ENCODE data around the gene RIC3.

RIC3 gene

GRCh38 chr11:8067567-8067928 is 101.3 kb downstream of the RIC3 start:
- Histone ChIP-seq H3K4me2 (ENCODE audit: low read length) (no peak overlapping the region), H3K27ac (ENCODE audit: low read depth, low read length) (no peak overlapping the region), H4K5ac (ENCODE audit: low read length) (no peak overlapping the region), H3K79me1 (ENCODE audit: low read length) (no peaks in the 10 kb centered on the region), H3K18ac (ENCODE audit: low read length) (no peak overlapping the region), H4K8ac (ENCODE audit: low read depth, low read length) (no peak overlapping the region), H3K4me1 (ENCODE audit: control insufficient read depth, low read depth, low read length) (no peaks in the 10 kb centered on the region), H3K4ac (ENCODE audit: low read depth, low read length) (no peak overlapping the region), H2BK15ac (replicated peaks; ENCODE audit: low read depth) (no peak overlapping the region), H3K79me2 (ENCODE audit: control insufficient read depth, insufficient read depth, low read length) (no peaks in the 10 kb centered on the region), H3K23ac (ENCODE audit: low read length) (no peak overlapping the region), H3K9ac (ENCODE audit: low read length) (no peak overlapping the region), H3K36me3 (ENCODE audit: control insufficient read depth, insufficient read depth, low read length) (no peaks in the 10 kb centered on the region), H2AK5ac (ENCODE audit: low read length) (no peak overlapping the region), H3K56ac (ENCODE audit: low read length) (no peak overlapping the region), H2BK5ac (ENCODE audit: low read length) (no peak overlapping the region), H3K27me3 (ENCODE audit: insufficient read depth, low read length, poor library complexity) (no peaks in the 10 kb centered on the region), H2BK120ac (ENCODE audit: low read depth, low read length) (no peak overlapping the region), H3K4me3 (ENCODE audit: low read length) (no peak overlapping the region)
- no CpG with 5 or more reads among the region's 4 CpGs for WGBS (ENCODE audit: extremely low coverage, insufficient coverage, low lambda C conversion rate)
- no peak for DNase-seq

- Histone ChIP-seq H3K4ac (ENCODE audit: low read depth, low read length) (no peak overlapping the region), H3K18ac (ENCODE audit: low read length) (no peak overlapping the region), H2BK5ac (ENCODE audit: low read length) (no peak overlapping the region), H3K79me2 (ENCODE audit: control insufficient read depth, insufficient read depth, low read length) (no peaks in the 10 kb centered on the region), H3K4me1 (ENCODE audit: control insufficient read depth, low read depth, low read length) (no peaks in the 10 kb centered on the region), H2BK15ac (replicated peaks; ENCODE audit: low read depth) (no peak overlapping the region), H4K5ac (ENCODE audit: low read length) (no peak overlapping the region), H3K4me2 (ENCODE audit: low read length) (no peak overlapping the region), H3K56ac (ENCODE audit: low read length) (peak overlapping the region; percentile 11), H2BK120ac (ENCODE audit: low read depth, low read length) (no peak overlapping the region), H3K27ac (ENCODE audit: low read depth, low read length) (no peak overlapping the region), H4K8ac (ENCODE audit: low read depth, low read length) (no peak overlapping the region), H3K79me1 (ENCODE audit: low read length) (no peaks in the 10 kb centered on the region), H3K4me3 (ENCODE audit: low read length) (no peak overlapping the region), H3K9ac (ENCODE audit: low read length) (no peak overlapping the region), H2AK5ac (ENCODE audit: low read length) (no peak overlapping the region), H3K23ac (ENCODE audit: low read length) (no peak overlapping the region), H3K36me3 (ENCODE audit: control insufficient read depth, insufficient read depth, low read length) (no peaks in the 10 kb centered on the region), H3K27me3 (ENCODE audit: insufficient read depth, low read length, poor library complexity) (no peaks in the 10 kb centered on the region)
- no peak for DNase-seq
- no CpG with 5 or more reads among the region's 10 CpGs for WGBS (ENCODE audit: extremely low coverage, insufficient coverage, low lambda C conversion rate)
These were observed 101.8 kb downstream of the RIC3 start for GRCh38 chr11:8066911-8067455.

GRCh38 chr11:8066036-8066910 is 102.6 kb downstream of the RIC3 start:
- H4K8ac ChIP-seq (ENCODE audit: low read depth, low read length), result no peak overlapping the region
- H2AK5ac ChIP-seq (ENCODE audit: low read length), result no peak overlapping the region
- H3K79me1 ChIP-seq (ENCODE audit: low read length), result no peaks in the 10 kb centered on the region
- no peak overlapping the region for H3K4ac ChIP-seq (ENCODE audit: low read depth, low read length)
- no peak overlapping the region for H2BK120ac ChIP-seq (ENCODE audit: low read depth, low read length)
- peaks cover 4% of the 10 kb centered on the region for H3K4me1 ChIP-seq (ENCODE audit: control insufficient read depth, low read depth, low read length)
- H2BK15ac ChIP-seq (replicated peaks; ENCODE audit: low read depth), result no peak overlapping the region
- no peak overlapping the region for H3K27ac ChIP-seq (ENCODE audit: low read depth, low read length)
- H3K56ac ChIP-seq (ENCODE audit: low read length), result no peak overlapping the region
- H2BK5ac ChIP-seq (ENCODE audit: low read length), result no peak overlapping the region
- WGBS (ENCODE audit: extremely low coverage, insufficient coverage, low lambda C conversion rate), result no CpG with 5 or more reads among the region's 17 CpGs
- H3K18ac ChIP-seq (ENCODE audit: low read length), result no peak overlapping the region
- H3K27me3 ChIP-seq (ENCODE audit: insufficient read depth, low read length, poor library complexity), result no peaks in the 10 kb centered on the region
- no peak overlapping the region for H3K4me3 ChIP-seq (ENCODE audit: low read length)
- no peaks in the 10 kb centered on the region for H3K36me3 ChIP-seq (ENCODE audit: control insufficient read depth, insufficient read depth, low read length)
- H4K5ac ChIP-seq (ENCODE audit: low read length), result no peak overlapping the region
- no peak overlapping the region for H3K9ac ChIP-seq (ENCODE audit: low read length)
- no peaks in the 10 kb centered on the region for H3K79me2 ChIP-seq (ENCODE audit: control insufficient read depth, insufficient read depth, low read length)
- H3K4me2 ChIP-seq (ENCODE audit: low read length), result no peak overlapping the region
- H3K23ac ChIP-seq (ENCODE audit: low read length), result no peak overlapping the region
- no peak for DNase-seq

- Histone ChIP-seq H2BK15ac (replicated peaks; ENCODE audit: low read depth) (no peak overlapping the region), H2BK120ac (ENCODE audit: low read depth, low read length) (no peak overlapping the region), H3K4me1 (ENCODE audit: control insufficient read depth, low read depth, low read length) (peaks cover 4% of the 10 kb centered on the region), H2BK5ac (ENCODE audit: low read length) (no peak overlapping the region), H3K27ac (ENCODE audit: low read depth, low read length) (no peak overlapping the region), H2AK5ac (ENCODE audit: low read length) (no peak overlapping the region), H3K36me3 (ENCODE audit: control insufficient read depth, insufficient read depth, low read length) (no peaks in the 10 kb centered on the region), H3K4me2 (ENCODE audit: low read length) (no peak overlapping the region), H3K23ac (ENCODE audit: low read length) (no peak overlapping the region), H3K4me3 (ENCODE audit: low read length) (no peak overlapping the region), H3K79me1 (ENCODE audit: low read length) (no peaks in the 10 kb centered on the region), H3K18ac (ENCODE audit: low read length) (no peak overlapping the region), H3K9ac (ENCODE audit: low read length) (no peak overlapping the region), H3K79me2 (ENCODE audit: control insufficient read depth, insufficient read depth, low read length) (no peaks in the 10 kb centered on the region), H4K8ac (ENCODE audit: low read depth, low read length) (no peak overlapping the region), H3K56ac (ENCODE audit: low read length) (no peak overlapping the region), H3K27me3 (ENCODE audit: insufficient read depth, low read length, poor library complexity) (no peaks in the 10 kb centered on the region), H4K5ac (ENCODE audit: low read length) (no peak overlapping the region), H3K4ac (ENCODE audit: low read depth, low read length) (no peak overlapping the region)
- no CpG with 5 or more reads among the region's 2 CpGs for WGBS (ENCODE audit: extremely low coverage, insufficient coverage, low lambda C conversion rate)
- no peak for DNase-seq
These were observed 103.8 kb downstream of the RIC3 start for GRCh38 chr11:8065031-8065430.

- Histone ChIP-seq H3K9ac (ENCODE audit: low read length) (no peak overlapping the region), H3K27me3 (ENCODE audit: insufficient read depth, low read length, poor library complexity) (no peaks in the 10 kb centered on the region), H3K27ac (ENCODE audit: low read depth, low read length) (no peak overlapping the region), H2BK15ac (replicated peaks; ENCODE audit: low read depth) (no peak overlapping the region), H3K4me3 (ENCODE audit: low read length) (no peak overlapping the region), H4K5ac (ENCODE audit: low read length) (no peak overlapping the region), H2BK120ac (ENCODE audit: low read depth, low read length) (no peak overlapping the region), H3K79me2 (ENCODE audit: control insufficient read depth, insufficient read depth, low read length) (no peaks in the 10 kb centered on the region), H3K4me2 (ENCODE audit: low read length) (no peak overlapping the region), H3K4ac (ENCODE audit: low read depth, low read length) (no peak overlapping the region), H2BK5ac (ENCODE audit: low read length) (no peak overlapping the region), H4K8ac (ENCODE audit: low read depth, low read length) (no peak overlapping the region), H3K4me1 (ENCODE audit: control insufficient read depth, low read depth, low read length) (peaks cover 4% of the 10 kb centered on the region), H3K23ac (ENCODE audit: low read length) (no peak overlapping the region), H3K56ac (ENCODE audit: low read length) (no peak overlapping the region), H3K79me1 (ENCODE audit: low read length) (no peaks in the 10 kb centered on the region), H3K18ac (ENCODE audit: low read length) (no peak overlapping the region), H3K36me3 (ENCODE audit: control insufficient read depth, insufficient read depth, low read length) (no peaks in the 10 kb centered on the region), H2AK5ac (ENCODE audit: low read length) (no peak overlapping the region)
- no CpG with 5 or more reads among the region's 7 CpGs for WGBS (ENCODE audit: extremely low coverage, insufficient coverage, low lambda C conversion rate)
- no peak for DNase-seq
These were observed 105.5 kb downstream of the RIC3 start for GRCh38 chr11:8063324-8063723.

Measured in mesendoderm (in vitro differentiated cells).